IPS-NIHi11 (cell line): ENCODE measurements around the gene THRB.
"Not testable (repeated sequence)": the region's sequence is repeated elsewhere in the genome, so short reads cannot be mapped to it uniquely, and the experiment has no call there.

Source experiments
- DNase-seq: peaks from one replicate; pipeline ENCODE4 v3.0.0; 2012; ENCODE audit warnings: mixed read lengths, low spot score

The THRB gene

GRCh38 chr3:24401811-24402185 lies 92.9 kb downstream of the THRB start:
- no peak for DNase-seq

- no peak for DNase-seq
These were observed 93.4 kb downstream of the THRB start for GRCh38 chr3:24401090-24401810.

- no peak for DNase-seq
These were observed 94.2 kb downstream of the THRB start for GRCh38 chr3:24400450-24400849.

- DNase-seq = no peak
These were observed 94.6 kb downstream of the THRB start for GRCh38 chr3:24400015-24400414.

- no peak for DNase-seq
These were observed 95.0 kb downstream of the THRB start for GRCh38 chr3:24399614-24400013.

- not testable (repeated sequence) for DNase-seq
These were observed 95.9 kb downstream of the THRB start for GRCh38 chr3:24398712-24399111.

- DNase-seq = peak; percentile 35
These were observed 98.3 kb downstream of the THRB start for GRCh38 chr3:24396338-24396737.

- no peak for DNase-seq
These were observed 99.9 kb downstream of the THRB start for GRCh38 chr3:24394754-24395153.

GRCh38 chr3:24393316-24393715 lies 101.3 kb downstream of the THRB start:
- no peak for DNase-seq

- DNase-seq = no peak
These were observed 104.2 kb downstream of the THRB start for GRCh38 chr3:24390169-24391130.

- peak; percentile 23 for DNase-seq
These were observed 105.3 kb downstream of the THRB start for GRCh38 chr3:24389108-24390090.

- DNase-seq = no peak
These were observed 106.0 kb downstream of the THRB start for GRCh38 chr3:24388611-24389010.

- no peak for DNase-seq
These were observed 106.5 kb downstream of the THRB start for GRCh38 chr3:24388159-24388558.

GRCh38 chr3:24387493-24387892 lies 107.2 kb downstream of the THRB start:
- DNase-seq = no peak

GRCh38 chr3:24387000-24387399 lies 107.7 kb downstream of the THRB start:
- no peak for DNase-seq

- no peak for DNase-seq
These were observed 108.2 kb downstream of the THRB start for GRCh38 chr3:24386458-24386857.

GRCh38 chr3:24385012-24385615 lies 109.5 kb downstream of the THRB start:
- no peak for DNase-seq

GRCh38 chr3:24382647-24383046 lies 112.0 kb downstream of the THRB start:
- DNase-seq = no peak

GRCh38 chr3:24379936-24380335 lies 114.7 kb downstream of the THRB start:
- no peak for DNase-seq

GRCh38 chr3:24378313-24378712 lies 116.3 kb downstream of the THRB start:
- DNase-seq = no peak

- DNase-seq = no peak
These were observed 117.2 kb downstream of the THRB start for GRCh38 chr3:24377218-24377993.
